HepG2 (cell line): ENCODE data around the gene PLG. TPM values are rescaled to one million over a fixed set of nuclear protein-coding genes. Genes with fewer than 3 reads are reported as not detected.

Source experiments
- AHDC1 ChIP-seq: sonication (generic); formaldehyde crosslinking; IDR thresholded peaks from 2 replicates; pipeline ENCODE4 v1.5.1; 2020; ENCODE audit warnings: mild to moderate bottlenecking, missing genetic modification reagents, borderline replicate concordance
- ARID4A ChIP-seq: sonication (generic); formaldehyde crosslinking; IDR thresholded peaks from 2 replicates; pipeline ENCODE4 v1.5.0; 2020; ENCODE audit warnings: mild to moderate bottlenecking, missing genetic modification reagents, borderline replicate concordance
- HES4 ChIP-seq: sonication (generic); formaldehyde crosslinking; IDR thresholded peaks from 2 replicates; pipeline ENCODE4 v1.9.0; 2021; ENCODE audit warnings: mild to moderate bottlenecking, missing genetic modification reagents, borderline replicate concordance
- MYC ChIP-seq: sonication (generic); formaldehyde crosslinking; IDR thresholded peaks from 2 replicates; pipeline ENCODE4 v1.9.0; 2021; ENCODE audit warnings: missing genetic modification reagents, borderline replicate concordance
- PCBP1 ChIP-seq: fragments of 200-400 bp; formaldehyde crosslinking; IDR thresholded peaks from 2 replicates; pipeline ENCODE4 v1.6.1; 2017; ENCODE audit warnings: mild to moderate bottlenecking, low read depth, low read length, borderline replicate concordance
- PRPF4 ChIP-seq: fragments of 200-400 bp; formaldehyde crosslinking; IDR thresholded peaks from 2 replicates; pipeline ENCODE4 v1.6.1; 2016; ENCODE audit warnings: low read length, low read depth; ENCODE audit not compliant: poor library complexity, severe bottlenecking
- RXRA ChIP-seq: sonication (generic); formaldehyde crosslinking; IDR thresholded peaks from 2 replicates; pipeline ENCODE4 v1.5.1; 2020; ENCODE audit warnings: missing genetic modification reagents
- SALL1 ChIP-seq: sonication (generic); formaldehyde crosslinking; IDR thresholded peaks from 2 replicates; pipeline ENCODE4 v1.8.0; 2022; ENCODE audit warnings: mild to moderate bottlenecking, missing genetic modification reagents
- STAT5B ChIP-seq: sonication (generic); formaldehyde crosslinking; IDR thresholded peaks from 2 replicates; pipeline ENCODE4 v1.4.0; 2020; ENCODE audit warnings: missing genetic modification reagents
- ZBTB38 ChIP-seq: sonication (generic); formaldehyde crosslinking; IDR thresholded peaks from 2 replicates; pipeline ENCODE4 v1.5.1; 2020; ENCODE audit warnings: mild to moderate bottlenecking, missing genetic modification reagents
- ZMYM4 ChIP-seq: sonication (generic); formaldehyde crosslinking; IDR thresholded peaks from 2 replicates; pipeline ENCODE4 v1.8.1; 2023; ENCODE audit warnings: mild to moderate bottlenecking, missing genetic modification reagents
- ZNF251 ChIP-seq: sonication (generic); formaldehyde crosslinking; IDR thresholded peaks from 2 replicates; pipeline ENCODE4 v1.9.0; 2021; ENCODE audit warnings: mild to moderate bottlenecking, missing genetic modification reagents
- ZNF83 ChIP-seq: sonication (generic); formaldehyde crosslinking; IDR thresholded peaks from 2 replicates; pipeline ENCODE4 v1.4.0; 2020; ENCODE audit warnings: missing genetic modification reagents, mild to moderate bottlenecking, borderline replicate concordance
- polyA plus RNA-seq, 8 experiments: library from polyadenylated mRNA; depleted of rRNA in 3 of 8; stranded (reverse) in 7 of 8; unstranded in 1 of 8; fragments of >200 nt; fragmentation: Illumina TruSeq in 4 of 8; extraction: Trizol in 4 of 8; gene quantifications; 2 replicates each; pipeline versions ENCODE4 v1.2.1 to v1.2.3, GENCODE V29; 2011 to 2016; ENCODE audit warnings: low read depth in 4 of 8, missing spikeins in 1 of 8, mixed read lengths in 1 of 8; ENCODE audit not compliant: insufficient read depth in 1 of 8
- total RNA-seq, 5 experiments: library from RNA; depleted of rRNA; stranded (reverse); fragments of >200 nt; fragmentation: Illumina TruSeq; extraction: Trizol; gene quantifications; 2 replicates each; pipeline ENCODE4 v1.2.3, GENCODE V29; 2016; ENCODE audit warnings: low read depth in 1 of 5
- TF ChIP-seq, protein P1 (sequence below): sonication (generic); formaldehyde crosslinking; conservative IDR thresholded peaks from 2 replicates; pipeline ENCODE4 v1.8.1; 2023; ENCODE audit warnings: missing genetic modification reagents

Gene PLG
- total and polyA plus RNA-seq, 2 of the 13 experiments (the other 11 are each of a cell fraction or from before 2014, with no cell fraction given), result 1.7 to 10.7 TPM

GRCh38 chr6:160678744-160679401 lies 23.2 kb upstream of the PLG start (continued):
- TF ChIP-seq PRPF4, result no peak
- TF ChIP-seq, protein P1, sequence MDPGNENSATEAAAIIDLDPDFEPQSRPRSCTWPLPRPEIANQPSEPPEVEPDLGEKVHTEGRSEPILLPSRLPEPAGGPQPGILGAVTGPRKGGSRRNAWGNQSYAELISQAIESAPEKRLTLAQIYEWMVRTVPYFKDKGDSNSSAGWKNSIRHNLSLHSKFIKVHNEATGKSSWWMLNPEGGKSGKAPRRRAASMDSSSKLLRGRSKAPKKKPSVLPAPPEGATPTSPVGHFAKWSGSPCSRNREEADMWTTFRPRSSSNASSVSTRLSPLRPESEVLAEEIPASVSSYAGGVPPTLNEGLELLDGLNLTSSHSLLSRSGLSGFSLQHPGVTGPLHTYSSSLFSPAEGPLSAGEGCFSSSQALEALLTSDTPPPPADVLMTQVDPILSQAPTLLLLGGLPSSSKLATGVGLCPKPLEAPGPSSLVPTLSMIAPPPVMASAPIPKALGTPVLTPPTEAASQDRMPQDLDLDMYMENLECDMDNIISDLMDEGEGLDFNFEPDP (CRISPR knock-in tag), result 0 out of 2 replicates have a peak, but pooled peaks have one; percentile 27
- 0 out of 2 replicates have a peak, but pooled peaks have one; percentile 29 for TF ChIP-seq ZMYM4 (CRISPR knock-in tag)
- 0 out of 2 replicates have a peak, but pooled peaks have one; percentile 10 for TF ChIP-seq MYC (CRISPR knock-in tag)
- TF ChIP-seq AHDC1 (CRISPR knock-in tag), result no peak
- TF ChIP-seq ZNF251, result 0 out of 2 replicates have a peak, but pooled peaks have one; percentile 42
- peak; percentile 22; the same call in 1 of the 2 replicates for TF ChIP-seq RXRA (CRISPR knock-in tag)
- 0 out of 2 replicates have a peak, but pooled peaks have one; percentile 34 for TF ChIP-seq HES4 (CRISPR knock-in tag)
- 0 out of 2 replicates have a peak, but pooled peaks have one; percentile 22 for TF ChIP-seq ZNF83 (CRISPR knock-in tag)
- no peak for TF ChIP-seq STAT5B (CRISPR knock-in tag)
- 0 out of 2 replicates have a peak, but pooled peaks have one; percentile 20 for TF ChIP-seq PCBP1
- TF ChIP-seq SALL1 (CRISPR knock-in tag), result peak; percentile 7; the same call in 1 of the 2 replicates
- 0 out of 2 replicates have a peak, but pooled peaks have one; percentile 20 for TF ChIP-seq ZBTB38 (CRISPR knock-in tag)
- peak; percentile 21; the same call in 1 of the 2 replicates for TF ChIP-seq ARID4A (CRISPR knock-in tag)
